Right atrium auricular region (tissue), 2 donors: ENCODE measurements around the gene STAM. TPM values are rescaled to one million over a fixed set of nuclear protein-coding genes. Genes with fewer than 3 reads are reported as not detected.

ENCODE experiments used
- DNase-seq: peaks from one replicate; pipeline ENCODE4 v3.0.0-alpha.2; 2019; ENCODE audit warnings: low spot score
- H3K27ac ChIP-seq, 2 donors: fragments of 200-600 bp; sonication (generic); 1 replicate in 1 of 2; 2 replicates in 1 of 2; pipeline ENCODE4 v1.5.1; 2016 to 2019
- H3K27me3 ChIP-seq, 2 donors: fragments of 200-600 bp; sonication (generic); one replicate each; pipeline versions ENCODE4 v1.5.1 to v1.6.0; 2017 to 2019
- H3K36me3 ChIP-seq: fragments of 200-600 bp; sonication (generic); one replicate; pipeline ENCODE4 v1.5.1; 2016
- H3K4me1 ChIP-seq, 2 donors: fragments of 200-600 bp; sonication (generic); one replicate each; pipeline versions ENCODE4 v1.5.1 to v1.6.0; 2017 to 2019
- H3K4me3 ChIP-seq, 2 donors: fragments of 200-600 bp; sonication (generic); 1 replicate in 1 of 2; 2 replicates in 1 of 2; pipeline ENCODE4 v1.5.1; 2017 to 2019; ENCODE audit warnings: mild to moderate bottlenecking in 1 of 2, moderate library complexity in 1 of 2
- H3K9me3 ChIP-seq, 2 donors: fragments of 200-600 bp; sonication (generic); one replicate each; pipeline ENCODE4 v1.5.1; 2019
- total RNA-seq, 2 donors: library from RNA; depleted of rRNA; stranded (reverse); fragments of >200 nt; gene quantifications; one replicate each; pipeline ENCODE4 v1.1.0, GENCODE V29; 2016
- TF ChIP-seq, protein P1 (sequence below), 2 donors: fragments of 200-600 bp; sonication (generic); IDR thresholded peaks; one replicate each; pipeline ENCODE4 v1.5.1; 2019; ENCODE audit warnings: antibody characterized with exemption in 2 of 2

The STAM gene
- total RNA-seq, 2 donors from 2014 or later, result 28.9 to 38.0 TPM

DNA sequence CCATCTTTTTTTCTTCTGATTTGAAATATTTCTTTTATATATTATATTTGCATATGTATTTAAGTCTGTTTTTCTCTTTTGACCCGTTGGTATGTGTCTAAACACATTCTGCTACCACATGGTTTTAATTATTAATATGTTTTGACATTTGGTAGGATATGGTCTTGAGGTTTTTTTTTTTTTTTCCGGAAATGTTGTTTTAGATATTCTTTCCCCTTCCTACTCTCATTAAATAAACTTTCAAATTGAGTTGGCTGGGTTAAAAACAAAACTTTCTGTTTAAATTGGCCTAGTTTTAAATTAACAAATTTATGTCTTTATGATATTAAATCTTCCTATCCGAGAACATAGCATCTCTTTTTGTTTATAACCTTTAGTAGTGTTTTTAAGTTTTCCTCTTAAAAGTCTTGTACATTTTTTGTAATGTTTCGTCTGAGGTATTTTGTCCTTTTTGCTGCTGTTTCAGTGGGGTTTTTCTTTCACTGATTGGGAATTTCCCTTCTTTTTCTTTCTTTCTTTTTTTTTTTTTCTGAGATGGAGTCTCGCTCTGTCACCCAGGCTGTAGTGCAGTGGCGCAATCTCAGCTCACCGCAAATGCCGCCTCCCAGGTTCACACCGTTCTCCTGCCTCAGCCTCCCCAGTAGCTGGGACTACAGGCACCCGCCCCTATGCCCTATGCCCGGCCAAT, 25.4 kb downstream of the STAM start:
- H3K27me3 ChIP-seq, result no peaks in the 10 kb centered on the region
- H3K4me3 ChIP-seq, result no peak overlapping the region
- H3K9me3 ChIP-seq, result no peaks in the 10 kb centered on the region
- TF ChIP-seq, protein P1, sequence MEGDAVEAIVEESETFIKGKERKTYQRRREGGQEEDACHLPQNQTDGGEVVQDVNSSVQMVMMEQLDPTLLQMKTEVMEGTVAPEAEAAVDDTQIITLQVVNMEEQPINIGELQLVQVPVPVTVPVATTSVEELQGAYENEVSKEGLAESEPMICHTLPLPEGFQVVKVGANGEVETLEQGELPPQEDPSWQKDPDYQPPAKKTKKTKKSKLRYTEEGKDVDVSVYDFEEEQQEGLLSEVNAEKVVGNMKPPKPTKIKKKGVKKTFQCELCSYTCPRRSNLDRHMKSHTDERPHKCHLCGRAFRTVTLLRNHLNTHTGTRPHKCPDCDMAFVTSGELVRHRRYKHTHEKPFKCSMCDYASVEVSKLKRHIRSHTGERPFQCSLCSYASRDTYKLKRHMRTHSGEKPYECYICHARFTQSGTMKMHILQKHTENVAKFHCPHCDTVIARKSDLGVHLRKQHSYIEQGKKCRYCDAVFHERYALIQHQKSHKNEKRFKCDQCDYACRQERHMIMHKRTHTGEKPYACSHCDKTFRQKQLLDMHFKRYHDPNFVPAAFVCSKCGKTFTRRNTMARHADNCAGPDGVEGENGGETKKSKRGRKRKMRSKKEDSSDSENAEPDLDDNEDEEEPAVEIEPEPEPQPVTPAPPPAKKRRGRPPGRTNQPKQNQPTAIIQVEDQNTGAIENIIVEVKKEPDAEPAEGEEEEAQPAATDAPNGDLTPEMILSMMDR (IDR thresholded peaks at IDR 0.05), result no peak
- no peak overlapping the region for H3K27ac ChIP-seq
- no peaks in the 10 kb centered on the region for H3K36me3 ChIP-seq
- DNase-seq, result no peak
- peaks cover 0 to 47% of the 10 kb centered on the region in 2 donors for H3K4me1 ChIP-seq

DNA sequence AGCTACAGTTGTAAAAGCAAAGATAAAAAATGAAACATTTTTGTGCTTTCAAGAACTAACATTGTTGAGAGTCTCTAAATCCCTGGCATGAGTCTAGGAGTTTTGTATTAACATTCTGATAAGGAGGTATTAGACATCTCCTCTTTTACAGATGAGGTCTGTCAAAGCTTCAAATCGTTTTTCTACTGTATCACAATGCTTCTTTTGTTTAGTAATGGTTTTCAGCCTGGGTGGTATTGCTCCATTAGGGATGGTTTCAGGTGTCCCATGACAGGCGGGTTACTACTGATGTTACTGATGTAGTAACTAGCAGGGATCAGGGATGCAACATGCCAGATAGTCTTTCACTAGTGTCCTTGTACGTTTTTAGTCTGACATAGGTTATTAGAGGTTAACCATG, 27.4 kb downstream of the STAM start:
- no peaks in the 10 kb centered on the region for H3K27me3 ChIP-seq
- no peak for DNase-seq
- H3K27ac ChIP-seq, result no peak overlapping the region
- H3K9me3 ChIP-seq, result no peaks in the 10 kb centered on the region
- no peaks in the 10 kb centered on the region for H3K36me3 ChIP-seq
- peaks cover 0 to 55% of the 10 kb centered on the region in 2 donors for H3K4me1 ChIP-seq
- no peak overlapping the region for H3K4me3 ChIP-seq
- TF ChIP-seq, protein P1 (IDR thresholded peaks at IDR 0.05), result no peak

DNA sequence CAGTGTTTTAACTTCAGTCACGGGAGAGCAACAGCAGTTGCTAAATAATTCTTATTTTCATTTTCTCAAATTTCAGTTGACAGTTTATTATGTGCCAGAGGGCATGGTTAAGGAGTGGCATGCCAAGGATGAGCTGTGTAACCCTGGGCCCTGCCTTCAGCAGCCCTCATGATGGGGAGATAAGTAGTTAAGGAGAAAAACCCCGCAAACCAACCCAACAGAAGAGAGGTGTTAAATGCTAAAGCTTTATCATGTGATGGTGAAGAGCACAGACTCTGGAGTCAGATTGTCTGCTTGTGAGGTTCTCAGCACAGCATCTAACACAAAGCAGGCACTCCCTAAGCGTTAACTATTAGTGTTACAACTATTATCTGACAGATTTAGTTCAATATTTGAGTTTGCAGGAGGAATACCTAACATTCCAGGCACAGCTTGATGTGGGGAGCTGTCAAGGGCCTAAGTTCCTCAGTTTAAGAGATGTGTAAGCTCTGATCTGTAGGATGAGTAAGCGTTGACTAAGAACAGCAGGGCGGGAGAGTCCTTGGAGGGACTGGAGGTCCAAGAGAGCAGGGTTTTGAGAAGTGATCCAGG, 29.6 kb downstream of the STAM start:
- TF ChIP-seq, protein P1 (IDR thresholded peaks at IDR 0.05), result no peak
- Histone ChIP-seq H3K4me1 (peaks cover 0 to 45% of the 10 kb centered on the region in 2 donors), H3K9me3 (no peaks in the 10 kb centered on the region), H3K27ac (no peak overlapping the region), H3K36me3 (no peaks in the 10 kb centered on the region), H3K4me3 (no peak overlapping the region), H3K27me3 (no peaks in the 10 kb centered on the region)
- DNase-seq, result no peak

DNA sequence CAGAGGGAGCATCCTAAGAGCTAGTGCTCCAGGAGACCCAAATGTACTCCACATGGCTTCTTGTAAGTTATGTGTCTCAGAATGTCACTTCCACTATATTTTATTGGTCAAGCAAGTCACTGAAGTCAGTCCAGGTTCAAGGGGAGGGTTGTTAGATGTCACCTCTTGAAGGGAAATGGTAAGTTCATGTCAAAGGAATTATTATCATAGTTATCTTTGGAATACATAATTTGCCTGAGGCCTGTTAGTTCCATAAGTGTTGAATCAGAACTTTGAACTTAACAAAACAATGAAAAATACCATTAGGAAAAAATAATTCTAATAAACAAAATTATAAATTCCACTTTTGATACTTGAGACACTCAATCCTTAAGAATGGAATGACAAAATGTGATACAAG, 30.6 kb downstream of the STAM start:
- Histone ChIP-seq H3K27ac (no peak overlapping the region), H3K4me3 (no peak overlapping the region), H3K27me3 (no peaks in the 10 kb centered on the region), H3K9me3 (no peaks in the 10 kb centered on the region), H3K4me1 (peaks cover 0 to 45% of the 10 kb centered on the region in 2 donors), H3K36me3 (no peaks in the 10 kb centered on the region)
- no peak for DNase-seq
- TF ChIP-seq, protein P1 (IDR thresholded peaks at IDR 0.05), result no peak

DNA sequence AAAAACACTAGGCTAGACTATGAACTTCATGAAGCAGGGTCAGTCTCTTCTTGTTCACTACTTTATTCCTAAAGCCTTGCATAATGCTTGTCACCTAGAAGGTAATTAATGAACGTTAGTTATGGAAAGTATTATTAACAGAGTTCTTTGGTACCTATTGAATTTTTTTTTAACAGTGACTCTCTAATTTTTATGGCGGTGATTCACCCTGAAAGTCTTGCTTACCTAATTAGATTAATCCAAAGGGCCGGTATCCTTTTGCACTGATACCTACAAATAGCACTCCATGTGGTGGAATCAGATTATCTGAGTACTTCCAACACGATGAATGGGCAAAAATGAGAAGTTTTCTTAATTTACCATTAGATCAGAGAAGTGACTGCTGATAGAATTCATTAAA, 31.7 kb downstream of the STAM start:
- Histone ChIP-seq H3K4me1 (peaks cover 0 to 45% of the 10 kb centered on the region in 2 donors), H3K27me3 (no peaks in the 10 kb centered on the region), H3K36me3 (no peaks in the 10 kb centered on the region), H3K27ac (no peak overlapping the region), H3K4me3 (no peak overlapping the region), H3K9me3 (no peaks in the 10 kb centered on the region)
- no peak for DNase-seq
- TF ChIP-seq, protein P1 (IDR thresholded peaks at IDR 0.05), result no peak
